CD14-positive monocyte (primary cell): ENCODE measurements around the gene CCDC87. TPM values are rescaled to one million over a fixed set of nuclear protein-coding genes. Genes with fewer than 3 reads are reported as not detected.
"Not testable (repeated sequence)": the region's sequence is repeated elsewhere in the genome, so short reads cannot be mapped to it uniquely, and the experiment has no call there.

Experiments
- DNase-seq, 3 donors: peaks; one replicate each; pipeline ENCODE4 v3.0.0-alpha.2; 2011 to 2022
- H2AFZ ChIP-seq: 2 replicates; pipeline ENCODE4 v1.6.0; 2012; ENCODE audit warnings: mild to moderate bottlenecking, low read depth, low read length, inconsistent platforms; ENCODE audit not compliant: insufficient read depth, poor library complexity, severe bottlenecking
- H3K27ac ChIP-seq, 2 donors: 1 replicate in 1 of 2; 2 replicates in 1 of 2; pipeline ENCODE4 v1.5.1; 2012 to 2013; ENCODE audit warnings: low read length in 2 of 2, control low read depth in 1 of 2, inconsistent platforms in 1 of 2, low read depth in 1 of 2, mild to moderate bottlenecking in 1 of 2
- H3K27me3 ChIP-seq, 2 donors: one replicate each; pipeline versions ENCODE4 v1.6.0 to v1.6.1; 2011 to 2013; ENCODE audit warnings: low read length in 2 of 2; ENCODE audit not compliant: control insufficient read depth in 2 of 2, insufficient read depth in 2 of 2
- H3K36me3 ChIP-seq, 2 donors: replicated peaks in 1 of 2; 1 replicate in 1 of 2; 2 replicates in 1 of 2; pipeline versions ENCODE4 v1.5.1 to v1.6.1; 2012 to 2013; ENCODE audit warnings: low read length in 2 of 2, control low read depth in 1 of 2, inconsistent platforms in 1 of 2, mild to moderate bottlenecking in 1 of 2; ENCODE audit not compliant: insufficient read depth in 2 of 2, control insufficient read depth in 1 of 2
- H3K4me1 ChIP-seq, 2 donors: 1 replicate in 1 of 2; 2 replicates in 1 of 2; pipeline versions ENCODE4 v1.5.1 to v1.6.1; 2012 to 2013; ENCODE audit warnings: low read length in 2 of 2, control low read depth in 1 of 2, inconsistent platforms in 1 of 2, mild to moderate bottlenecking in 1 of 2, moderate library complexity in 1 of 2; ENCODE audit not compliant: insufficient read depth in 2 of 2, control insufficient read depth in 1 of 2
- H3K4me2 ChIP-seq: replicated peaks from 2 replicates; pipeline ENCODE3; 2012; ENCODE audit warnings: low read length, moderate library complexity, mild to moderate bottlenecking; ENCODE audit not compliant: poor library complexity, severe bottlenecking; ENCODE audit errors: extremely low read depth
- H3K4me3 ChIP-seq, 3 experiments: fragments of 200-600 bp in 1 of 3; sonication (generic) in 1 of 3; replicated peaks in 1 of 3; 1 replicate in 2 of 3; 2 replicates in 1 of 3; pipeline ENCODE4 v1.5.1; 2011 to 2013; ENCODE audit warnings: low read length in 3 of 3, mild to moderate bottlenecking in 3 of 3, control low read depth in 2 of 3, low read depth in 2 of 3, inconsistent platforms in 1 of 3, moderate library complexity in 1 of 3
- H3K79me2 ChIP-seq: 2 replicates; pipeline ENCODE4 v1.6.0; 2012; ENCODE audit warnings: mild to moderate bottlenecking, control low read depth, inconsistent platforms, low read length, moderate library complexity; ENCODE audit not compliant: insufficient read depth
- H3K9ac ChIP-seq: 2 replicates; pipeline ENCODE4 v1.6.0; 2017; ENCODE audit warnings: low read length, mild to moderate bottlenecking; ENCODE audit not compliant: insufficient read depth, poor library complexity, severe bottlenecking
- H3K9me3 ChIP-seq, 2 donors: replicated peaks in 1 of 2; 1 replicate in 1 of 2; 2 replicates in 1 of 2; pipeline versions ENCODE4 v1.5.1 to v1.6.1; 2012 to 2013; ENCODE audit warnings: low read length in 2 of 2, control low read depth in 1 of 2; ENCODE audit not compliant: control insufficient read depth in 1 of 2, insufficient read depth in 1 of 2
- H4K20me1 ChIP-seq: 2 replicates; pipeline ENCODE4 v1.6.0; 2012; ENCODE audit warnings: mild to moderate bottlenecking, low read length, control low read depth, moderate library complexity; ENCODE audit not compliant: insufficient read depth
- H3K27ac Mint-ChIP-seq, 7 donors: one replicate each; pipeline ENCODE4 v1.8.0; 2020; ENCODE audit warnings: mild to moderate bottlenecking in 7 of 7, mixed read lengths in 7 of 7, moderate library complexity in 6 of 7, inconsistent platforms in 2 of 7
- H3K27me3 Mint-ChIP-seq, 3 donors: one replicate each; pipeline ENCODE4 v1.8.0; 2021 to 2022; ENCODE audit warnings: low read depth in 3 of 3, mild to moderate bottlenecking in 3 of 3, mixed read lengths in 3 of 3, moderate library complexity in 3 of 3, inconsistent platforms in 1 of 3
- H3K36me3 Mint-ChIP-seq, 2 donors: one replicate each; pipeline ENCODE4 v1.8.0; 2020; ENCODE audit warnings: mixed read lengths in 2 of 2, inconsistent platforms in 1 of 2, mild to moderate bottlenecking in 1 of 2
- H3K4me1 Mint-ChIP-seq: one replicate; pipeline ENCODE4 v1.8.0; 2020; ENCODE audit warnings: mild to moderate bottlenecking, mixed read lengths
- H3K4me3 Mint-ChIP-seq, 2 donors: one replicate each; pipeline ENCODE4 v1.8.0; 2020; ENCODE audit warnings: mild to moderate bottlenecking in 2 of 2, mixed read lengths in 2 of 2, moderate library complexity in 1 of 2
- H3K9me3 Mint-ChIP-seq, 7 donors: one replicate each; pipeline ENCODE4 v1.8.0; 2020 to 2022; ENCODE audit warnings: mixed read lengths in 7 of 7, mild to moderate bottlenecking in 6 of 7, moderate library complexity in 6 of 7, inconsistent platforms in 2 of 7
- CTCF ChIP-seq: fragments of 200-600 bp; IDR thresholded peaks from one replicate; pipeline ENCODE4 v1.8.0; 2022; ENCODE audit warnings: antibody characterized with exemption, mild to moderate bottlenecking
- WGBS: methylation state at CpG from one replicate; pipeline ENCODE4 v1.1.5; 2013; ENCODE audit warnings: missing lambda C conversion rate; ENCODE audit not compliant: insufficient coverage; 5-methylcytosine and 5-hydroxymethylcytosine counted together
- intact Hi-C, 2 donors: fragments of 100-400 bp; cut with micrococcal nuclease; formaldehyde crosslinking; loops; one replicate each; pipeline versions ENCODE4 v1.15.0 to v1.15.1; 2023
- polyA plus RNA-seq, 3 donors: library from polyadenylated mRNA; depleted of rRNA in 1 of 3; unstranded in 2 of 3; stranded (reverse) in 1 of 3; fragments of 300-500 nt in 2 of 3; fragments of >200 nt in 1 of 3; fragmentation: Illumina TruSeq in 2 of 3; gene quantifications; 1 replicate in 2 of 3; 2 replicates in 1 of 3; pipeline ENCODE4 v1.2.3, GENCODE V29; 2012 to 2021

CCDC87 gene
- polyA plus RNA-seq, 3 donors, result not detected

- peaks cover 11% of the 10 kb centered on the region for H3K79me2 ChIP-seq
- TF ChIP-seq CTCF, result no peak
- H3K27ac Mint-ChIP-seq, result peak within 1 kb of the TSS in 6 of 7 donors; percentile 12 to 65 (median 49)
- H3K4me3 ChIP-seq, result peak within 1 kb of the TSS; percentile 71 to 92 (median 89)
- peaks cover 20% of the 10 kb centered on the region in 2 donors for H3K36me3 Mint-ChIP-seq
- intact Hi-C loops, result no loop called here
- H2AFZ ChIP-seq, result peak within 1 kb of the TSS; percentile 96
- 12% methylated on average over 32 of the region's 37 CpGs for WGBS
- peak within 1 kb of the TSS; percentile 94 for H3K9ac ChIP-seq
- peak within 1 kb of the TSS; percentile 96 for H3K4me2 ChIP-seq
- peaks cover 16 to 31% (median 23%) of the 10 kb centered on the region in 3 donors for H3K27me3 Mint-ChIP-seq
- no peaks in the 10 kb centered on the region for H3K9me3 ChIP-seq
- peak within 1 kb of the TSS; percentile 81 to 85 for H3K4me3 Mint-ChIP-seq
- H3K4me1 ChIP-seq, result peaks cover 35 to 45% of the 10 kb centered on the region in 2 donors
- peaks cover 0 to 2% (median 0%) of the 10 kb centered on the region in 7 donors for H3K9me3 Mint-ChIP-seq
- peaks cover 12 to 15% of the 10 kb centered on the region in 2 donors for H3K36me3 ChIP-seq
- H3K27ac ChIP-seq, result peak within 1 kb of the TSS in 1 of 2 donors; percentile 80
- no peaks in the 10 kb centered on the region for H4K20me1 ChIP-seq
- H3K27me3 ChIP-seq, result peaks cover 0 to 18% of the 10 kb centered on the region in 2 donors
- peaks cover 37% of the 10 kb centered on the region for H3K4me1 Mint-ChIP-seq
- DNase-seq, result no peak
Observed at GRCh38 chr11:66546368-66546965, 46.4 kb downstream of the CCDC87 start, which contains the start of gene ACTN3. ACTN3 (plus strand) TSS chr11:66546903; CDS start chr11:66546938, 35 bp downstream.

GRCh38 chr11:66545701-66546367 lies 47.0 kb downstream of the CCDC87 start, which contains the start of gene ZDHHC24:
ZDHHC24 (minus strand) TSS chr11:66546048; CDS start chr11:66546003, 45 bp downstream.
- under 1% methylated on average over 68 of the region's 71 CpGs for WGBS
- Histone ChIP-seq H3K9ac (peak within 1 kb of the TSS; percentile 94), H2AFZ (peak within 1 kb of the TSS; percentile 96), H3K27ac (peak within 1 kb of the TSS in 1 of 2 donors; percentile 80), H3K4me2 (peak within 1 kb of the TSS; percentile 96), H3K27me3 (peaks cover 0 to 18% of the 10 kb centered on the region in 2 donors), H3K4me1 (peaks cover 35 to 45% of the 10 kb centered on the region in 2 donors), H3K79me2 (peaks cover 11% of the 10 kb centered on the region), H3K4me3 (peak within 1 kb of the TSS; percentile 71 to 92 (median 89)), H3K36me3 (peaks cover 14 to 21% of the 10 kb centered on the region in 2 donors), H4K20me1 (no peaks in the 10 kb centered on the region), H3K9me3 (no peaks in the 10 kb centered on the region)
- DNase-seq, result peak; percentile 94 to 96 (median 96)
- Mint-ChIP-seq H3K4me1 (peaks cover 37% of the 10 kb centered on the region), H3K36me3 (peaks cover 26 to 27% of the 10 kb centered on the region in 2 donors), H3K4me3 (peak within 1 kb of the TSS; percentile 81 to 91), H3K27me3 (peaks cover 19 to 31% (median 22%) of the 10 kb centered on the region in 3 donors), H3K9me3 (peaks cover 0 to 2% (median 0%) of the 10 kb centered on the region in 7 donors), H3K27ac (peak within 1 kb of the TSS; percentile 43 to 83 (median 54))
- no peak for TF ChIP-seq CTCF
- intact Hi-C loops, result no loop called here

- H3K27ac ChIP-seq, H4K20me1 ChIP-seq, DNase-seq, intact Hi-C loops, H3K9me3 ChIP-seq, H3K9me3 Mint-ChIP-seq: not testable (repeated sequence)
- peaks cover 0 to 18% of the 10 kb centered on the region in 2 donors for H3K27me3 ChIP-seq
- WGBS, result 67% methylated on average over 12 of the region's 14 CpGs
- H3K27me3 Mint-ChIP-seq, result peaks cover 19 to 31% (median 22%) of the 10 kb centered on the region in 3 donors
- peak overlapping the region; percentile 96 for H3K4me2 ChIP-seq
- peaks cover 11% of the 10 kb centered on the region for H3K79me2 ChIP-seq
- peak overlapping the region; percentile 81 to 91 for H3K4me3 Mint-ChIP-seq
- peaks cover 14 to 26% of the 10 kb centered on the region in 2 donors for H3K36me3 ChIP-seq
- H3K27ac Mint-ChIP-seq, result peak overlapping the region in 1 of 7 donors; percentile 83
- peak overlapping the region; percentile 96 for H2AFZ ChIP-seq
- peaks cover 30 to 35% of the 10 kb centered on the region in 2 donors for H3K36me3 Mint-ChIP-seq
- H3K4me1 ChIP-seq, result peaks cover 35 to 45% of the 10 kb centered on the region in 2 donors
- peak overlapping the region in 2 of 3 experiments; percentile 71 to 92 for H3K4me3 ChIP-seq
- peaks cover 37% of the 10 kb centered on the region for H3K4me1 Mint-ChIP-seq
- peak overlapping the region; percentile 94 for H3K9ac ChIP-seq
Observed at GRCh38 chr11:66544952-66545351, 47.9 kb downstream of the CCDC87 start.
